Measurements from ENCODE around the gene SLC39A13. TPM values are rescaled to one million over a fixed set of nuclear protein-coding genes. Genes with fewer than 3 reads are reported as not detected.

The SLC39A13 gene
- total and polyA plus RNA-seq, 8 donors = 29.6 to 66.1 (median 36.6) TPM

- DNase-seq (peak in 2 of 4 donors; percentile 46 to 86), ATAC-seq (no peak)
- Histone ChIP-seq H3K36me3 (no peaks in the 10 kb centered on the region), H3K27ac (peak overlapping the region; percentile 44 to 97), H3K4me1 (peaks cover 0 to 70% of the 10 kb centered on the region in 2 donors), H3K9me3 (no peaks in the 10 kb centered on the region), H3K4me3 (peak overlapping the region in 1 of 2 donors; percentile 11), H3K27me3 (no peaks in the 10 kb centered on the region)
- intact Hi-C loops (cut with DNase I) = no loop called here
- TF ChIP-seq CTCF (IDR thresholded peaks at IDR 0.05) = no peak
These were observed 19.5 kb upstream of the SLC39A13 start for GRCh38 chr11:47388697-47389576.

- no peaks in the 10 kb centered on the region for H3K36me3 ChIP-seq
- no peaks in the 10 kb centered on the region for H3K9me3 ChIP-seq
- ATAC-seq = no peak
- H3K27me3 ChIP-seq = no peaks in the 10 kb centered on the region
- H3K4me1 ChIP-seq = peaks cover 0 to 78% of the 10 kb centered on the region in 2 donors
- TF ChIP-seq CTCF (IDR thresholded peaks at IDR 0.05) = no peak
- peak in 1 of 4 donors; percentile 87 for DNase-seq
- H3K4me3 ChIP-seq = peak overlapping the region in 1 of 2 donors; percentile 11
- H3K27ac ChIP-seq = peak overlapping the region in 1 of 2 donors; percentile 97
- intact Hi-C loops (cut with DNase I) = no loop called here
These were observed 18.6 kb upstream of the SLC39A13 start for GRCh38 chr11:47389577-47390421.

- intact Hi-C loops (cut with DNase I) = no loop called here
- Histone ChIP-seq H3K36me3 (no peaks in the 10 kb centered on the region), H3K4me3 (no peak overlapping the region), H3K27ac (peak overlapping the region; percentile 55 to 97), H3K27me3 (no peaks in the 10 kb centered on the region), H3K4me1 (peaks cover 0 to 84% of the 10 kb centered on the region in 2 donors), H3K9me3 (no peaks in the 10 kb centered on the region)
- TF ChIP-seq CTCF (IDR thresholded peaks at IDR 0.05) = no peak
- peak in 1 of 4 donors; percentile 56 for DNase-seq
- no peak for ATAC-seq
These were observed 18.0 kb upstream of the SLC39A13 start for GRCh38 chr11:47390422-47390760.

- no peaks in the 10 kb centered on the region for H3K9me3 ChIP-seq
- DNase-seq (peak in 2 of 4 donors; percentile 82 to 92), ATAC-seq (peak; percentile 29)
- H3K4me1 ChIP-seq = peaks cover 0 to 92% of the 10 kb centered on the region in 2 donors
- intact Hi-C loops (cut with DNase I) = no loop called here
- no peaks in the 10 kb centered on the region for H3K27me3 ChIP-seq
- no peak overlapping the region for H3K4me3 ChIP-seq
- H3K36me3 ChIP-seq = no peaks in the 10 kb centered on the region
- H3K27ac ChIP-seq = peak overlapping the region; percentile 55 to 97
- no peak for TF ChIP-seq CTCF (IDR thresholded peaks at IDR 0.05)
These were observed 17.3 kb upstream of the SLC39A13 start for GRCh38 chr11:47391077-47391583.

Measured in left lung (tissue), 10 donors.